ENCODE measurements around the gene ATP4B. TPM values are rescaled to one million over a fixed set of nuclear protein-coding genes. Genes with fewer than 3 reads are reported as not detected.
A peak's percentile ranks its signal among the peaks of the same experiment; 100 is the strongest.
"Not testable (repeated sequence)": the region's sequence is repeated elsewhere in the genome, so short reads cannot be mapped to it uniquely, and the experiment has no call there.

The ATP4B gene
- total RNA-seq, 1 experiment from 2014 or later, result not detected

GRCh38 chr13:113622791-113623490 lies 35.1 kb downstream of the ATP4B start:
- no peaks in the 10 kb centered on the region; the same call in 1 of the 2 replicates for H3K36me3 ChIP-seq (ENCODE audit: control insufficient read depth, insufficient read depth, low read length)
- TF ChIP-seq TCF7L2 (IDR thresholded peaks at IDR 0.05; ENCODE audit: low read depth, low read length) (no peak), POLR2AphosphoS5 (IDR thresholded peaks at IDR 0.05; ENCODE audit: low read depth, low read length) (no peak), SIN3A (IDR thresholded peaks at IDR 0.05; ENCODE audit: borderline replicate concordance, insufficient read depth, low read depth, low read length) (no peak), REST (IDR thresholded peaks at IDR 0.05; ENCODE audit: insufficient read depth in 1 of 2, low read depth in 2 of 2, low read length in 1 of 2) (no peak)
- TF ChIP-seq, protein P1, sequence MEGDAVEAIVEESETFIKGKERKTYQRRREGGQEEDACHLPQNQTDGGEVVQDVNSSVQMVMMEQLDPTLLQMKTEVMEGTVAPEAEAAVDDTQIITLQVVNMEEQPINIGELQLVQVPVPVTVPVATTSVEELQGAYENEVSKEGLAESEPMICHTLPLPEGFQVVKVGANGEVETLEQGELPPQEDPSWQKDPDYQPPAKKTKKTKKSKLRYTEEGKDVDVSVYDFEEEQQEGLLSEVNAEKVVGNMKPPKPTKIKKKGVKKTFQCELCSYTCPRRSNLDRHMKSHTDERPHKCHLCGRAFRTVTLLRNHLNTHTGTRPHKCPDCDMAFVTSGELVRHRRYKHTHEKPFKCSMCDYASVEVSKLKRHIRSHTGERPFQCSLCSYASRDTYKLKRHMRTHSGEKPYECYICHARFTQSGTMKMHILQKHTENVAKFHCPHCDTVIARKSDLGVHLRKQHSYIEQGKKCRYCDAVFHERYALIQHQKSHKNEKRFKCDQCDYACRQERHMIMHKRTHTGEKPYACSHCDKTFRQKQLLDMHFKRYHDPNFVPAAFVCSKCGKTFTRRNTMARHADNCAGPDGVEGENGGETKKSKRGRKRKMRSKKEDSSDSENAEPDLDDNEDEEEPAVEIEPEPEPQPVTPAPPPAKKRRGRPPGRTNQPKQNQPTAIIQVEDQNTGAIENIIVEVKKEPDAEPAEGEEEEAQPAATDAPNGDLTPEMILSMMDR (IDR thresholded peaks at IDR 0.05), result no peak
- no peaks in the 10 kb centered on the region for H3K27me3 ChIP-seq (ENCODE audit: control insufficient read depth, insufficient read depth, low read length)
- no peak overlapping the region for H3K4me3 ChIP-seq (ENCODE audit: low read depth in 2 of 2, low read length in 2 of 2)
- intact Hi-C loops (cut with micrococcal nuclease; ENCODE audit: unreplicated experiment) (no loop called here), in situ Hi-C loops (cut with HindIII; ENCODE audit: low pct_unique_long_range_greater_than_20kb, low sequenced_read_pairs) (no loop called here)
- DNase-seq (ENCODE audit: low read depth, low spot score), result no peak
- ChIA-PET POLR2A (no interaction called here), CTCF (no interaction called here)
- H3K4me1 ChIP-seq (ENCODE audit: control insufficient read depth, insufficient read depth, low read length), result peaks cover 3% of the 10 kb centered on the region; the same call in 1 of the 2 replicates
- no peak overlapping the region for H3K27ac ChIP-seq (ENCODE audit: low read length)
- ATAC-seq, result no peak
- BruUV-seq (replicated peaks), result no TSS peak
- no peaks in the 10 kb centered on the region for H3K9me3 ChIP-seq (ENCODE audit: control insufficient read depth, insufficient read depth, low read depth, low read length)

GRCh38 chr13:113621986-113622550 lies 35.9 kb downstream of the ATP4B start:
- H3K27ac ChIP-seq (ENCODE audit: low read length); ATAC-seq; H3K36me3 ChIP-seq (ENCODE audit: control insufficient read depth, insufficient read depth, low read length); H3K9me3 ChIP-seq (ENCODE audit: control insufficient read depth, insufficient read depth, low read depth, low read length); CTCF ChIA-PET; H3K4me3 ChIP-seq (ENCODE audit: low read depth in 2 of 2, low read length in 2 of 2); DNase-seq (ENCODE audit: low read depth, low spot score); intact Hi-C loops (cut with micrococcal nuclease; ENCODE audit: unreplicated experiment); POLR2A ChIA-PET; BruUV-seq (replicated peaks); H3K27me3 ChIP-seq (ENCODE audit: control insufficient read depth, insufficient read depth, low read length); H3K4me1 ChIP-seq (ENCODE audit: control insufficient read depth, insufficient read depth, low read length); in situ Hi-C loops (cut with HindIII; ENCODE audit: low pct_unique_long_range_greater_than_20kb, low sequenced_read_pairs): not testable (repeated sequence)

- BruUV-seq (replicated peaks); H3K36me3 ChIP-seq (ENCODE audit: control insufficient read depth, insufficient read depth, low read length); DNase-seq (ENCODE audit: low read depth, low spot score); POLR2A ChIA-PET; CTCF ChIA-PET; in situ Hi-C loops (cut with HindIII; ENCODE audit: low pct_unique_long_range_greater_than_20kb, low sequenced_read_pairs); H3K4me1 ChIP-seq (ENCODE audit: control insufficient read depth, insufficient read depth, low read length); H3K27me3 ChIP-seq (ENCODE audit: control insufficient read depth, insufficient read depth, low read length); H3K9me3 ChIP-seq (ENCODE audit: control insufficient read depth, insufficient read depth, low read depth, low read length); intact Hi-C loops (cut with micrococcal nuclease; ENCODE audit: unreplicated experiment); H3K27ac ChIP-seq (ENCODE audit: low read length); ATAC-seq; H3K4me3 ChIP-seq (ENCODE audit: low read depth in 2 of 2, low read length in 2 of 2): not testable (repeated sequence)
- TF ChIP-seq, protein P1 (IDR thresholded peaks at IDR 0.05), result peak; percentile 67; the same call in 1 of the 2 replicates
Measured at GRCh38 chr13:113621498-113621897, 36.5 kb downstream of the ATP4B start.
